ENCODE results near the gene ANKRD44. TPM values are rescaled to one million over a fixed set of nuclear protein-coding genes. Genes with fewer than 3 reads are reported as not detected.

Gene ANKRD44
- polyA plus RNA-seq, 2 of the 4 experiments (the other 2 are of a cell fraction) = 0.97 to 5.9 TPM

- TF ChIP-seq CTCF (IDR thresholded peaks at IDR 0.05) (no peak), RNF2 (IDR thresholded peaks at IDR 0.05; ENCODE audit: borderline replicate concordance, low read depth) (no peak), ZC3H11A (IDR thresholded peaks at IDR 0.05) (no peak), JUN (IDR thresholded peaks at IDR 0.05) (no peak), EHF (CRISPR knock-in tag; IDR thresholded peaks at IDR 0.05) (no peak), HMGXB4 (CRISPR knock-in tag; IDR thresholded peaks at IDR 0.05; ENCODE audit: borderline replicate concordance) (no peak)
- TF ChIP-seq, protein P1, sequence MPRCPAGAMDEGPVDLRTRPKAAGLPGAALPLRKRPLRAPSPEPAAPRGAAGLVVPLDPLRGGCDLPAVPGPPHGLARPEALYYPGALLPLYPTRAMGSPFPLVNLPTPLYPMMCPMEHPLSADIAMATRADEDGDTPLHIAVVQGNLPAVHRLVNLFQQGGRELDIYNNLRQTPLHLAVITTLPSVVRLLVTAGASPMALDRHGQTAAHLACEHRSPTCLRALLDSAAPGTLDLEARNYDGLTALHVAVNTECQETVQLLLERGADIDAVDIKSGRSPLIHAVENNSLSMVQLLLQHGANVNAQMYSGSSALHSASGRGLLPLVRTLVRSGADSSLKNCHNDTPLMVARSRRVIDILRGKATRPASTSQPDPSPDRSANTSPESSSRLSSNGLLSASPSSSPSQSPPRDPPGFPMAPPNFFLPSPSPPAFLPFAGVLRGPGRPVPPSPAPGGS (IDR thresholded peaks at IDR 0.05) = no peak
Observed at GRCh38 chr2:197274937-197275336, 35.6 kb downstream of the ANKRD44 start (continued).

DNA sequence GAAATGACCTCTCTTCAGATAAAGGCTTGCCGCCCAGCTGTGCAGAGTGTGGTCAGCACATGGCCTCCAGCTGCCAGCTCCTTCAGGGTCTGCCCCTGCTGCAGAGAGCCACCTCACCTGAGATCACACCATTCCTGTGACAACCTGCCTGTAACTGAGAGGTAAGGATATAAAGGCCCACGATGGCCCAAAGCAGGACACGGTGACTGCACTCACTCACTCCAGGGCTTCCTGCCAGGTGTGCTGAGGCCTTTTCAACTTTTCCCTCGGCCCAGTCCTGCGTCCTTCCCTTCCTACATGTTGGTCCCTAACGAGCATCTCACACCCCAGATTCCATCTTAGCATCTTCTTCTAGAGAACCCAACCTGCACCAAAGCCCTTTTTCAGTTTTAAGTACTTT lies 36.2 kb downstream of the ANKRD44 start:
- 87% methylated on average over 6 of the region's 6 CpGs for WGBS (ENCODE audit: missing lambda C conversion rate)
- no peak overlapping the region for H3K4me2 ChIP-seq
- ChIA-PET POLR2A (no interaction called here), CTCF (interaction anchor here (0.8 kb wide), 1 partner anchor 37 kb away, joined by 3 read pairs; no protein-coding TSS in a partner anchor)
- no peak for DNase-seq (ENCODE audit: low read depth in 1 of 2, low spot score in 1 of 2)
- ATAC-seq = no peak
- no peaks in the 10 kb centered on the region for H3K4me1 ChIP-seq
- H3K4me3 ChIP-seq = no peak overlapping the region
- no peak overlapping the region for H3K27ac ChIP-seq
- FAIRE-seq = no peak
- TF ChIP-seq BHLHE40 (IDR thresholded peaks at IDR 0.05; ENCODE audit: low read depth, low read length) (no peak), FOXS1 (CRISPR knock-in tag; IDR thresholded peaks at IDR 0.05) (no peak), EP300 (IDR thresholded peaks at IDR 0.05) (no peak), ZFP36 (IDR thresholded peaks at IDR 0.05; ENCODE audit: borderline replicate concordance, partially characterized antibody) (no peak), CBX2 (IDR thresholded peaks at IDR 0.05; ENCODE audit: borderline replicate concordance, low read depth) (no peak), ESRRA (IDR thresholded peaks at IDR 0.05; ENCODE audit: borderline replicate concordance, low read length) (no peak), HEYL (CRISPR knock-in tag; IDR thresholded peaks at IDR 0.05) (no peak), ZSCAN20 (CRISPR knock-in tag; IDR thresholded peaks at IDR 0.05) (no peak), HMGXB4 (CRISPR knock-in tag; IDR thresholded peaks at IDR 0.05; ENCODE audit: borderline replicate concordance) (no peak)
- no peaks in the 10 kb centered on the region for H3K9me3 ChIP-seq

- H3K4me2 ChIP-seq = no peak overlapping the region
- WGBS (ENCODE audit: missing lambda C conversion rate) = 83% methylated on average over 4 of the region's 4 CpGs
- no peaks in the 10 kb centered on the region for H3K4me1 ChIP-seq
- POLR2A ChIA-PET = no interaction called here
- DNase-seq (ENCODE audit: low read depth in 1 of 2, low spot score in 1 of 2) (no peak), ATAC-seq (no peak), FAIRE-seq (no peak)
- no peaks in the 10 kb centered on the region for H3K9me3 ChIP-seq
- no peak overlapping the region for H3K27ac ChIP-seq
- no peak overlapping the region for H3K4me3 ChIP-seq
- CTCF ChIA-PET = no interaction called here
- TF ChIP-seq ZFP36 (IDR thresholded peaks at IDR 0.05; ENCODE audit: borderline replicate concordance, partially characterized antibody) = no peak
- TF ChIP-seq JUN (IDR thresholded peaks at IDR 0.05) = no peak
Observed at GRCh38 chr2:197273485-197273884, 37.1 kb downstream of the ANKRD44 start.

Data from A549 (cell line).